Activated CD4-positive, alpha-beta memory T cell treated with anti-CD3 and anti-CD28 coated beads, Interleukin-2, amount 10 ng/mL, durations not matched to agents 7 days and 5 days (primary cell): ENCODE results near the gene PRTN3. TPM values are rescaled to one million over a fixed set of nuclear protein-coding genes. Genes with fewer than 3 reads are reported as not detected.

Experiments
- CTCF ChIA-PET: fragments of 350-600 bp; sonication (Branson Sonifier 250); formaldehyde crosslinking; loops from one replicate; lab custom pipeline; 2021; ENCODE audit warnings: antibody characterized with exemption, inconsistent platforms; lab: Charles Lee
- POLR2A ChIA-PET: fragments of 350-600 bp; sonication (Branson Sonifier 250); formaldehyde crosslinking; loops from one replicate; lab custom pipeline; 2021; ENCODE audit warnings: antibody characterized with exemption; lab: Charles Lee
- DNase-seq: peaks from one replicate; pipeline ENCODE4 v3.0.0-alpha.2; 2020
- H3K27ac Mint-ChIP-seq: one replicate; pipeline ENCODE4 v1.8.0; 2021; ENCODE audit warnings: mild to moderate bottlenecking, mixed read lengths
- H3K27me3 Mint-ChIP-seq: one replicate; pipeline ENCODE4 v1.8.0; 2021; ENCODE audit warnings: mixed read lengths
- H3K36me3 Mint-ChIP-seq: one replicate; pipeline ENCODE4 v1.8.0; 2021; ENCODE audit warnings: low read depth, mixed read lengths
- H3K4me1 Mint-ChIP-seq: one replicate; pipeline ENCODE4 v1.8.0; 2021; ENCODE audit warnings: mixed read lengths
- H3K4me3 Mint-ChIP-seq: one replicate; pipeline ENCODE4 v1.8.0; 2021; ENCODE audit warnings: mild to moderate bottlenecking, mixed read lengths
- H3K9me3 Mint-ChIP-seq: one replicate; pipeline ENCODE4 v1.8.0; 2021; ENCODE audit warnings: mixed read lengths
- total RNA-seq, 2 experiments: library from RNA; stranded (reverse); gene quantifications; one replicate each; pipeline ENCODE4 v1.2.3, GENCODE V29; 2021

The PRTN3 gene
- total RNA-seq, 2 experiments from 2014 or later = not detected

DNA sequence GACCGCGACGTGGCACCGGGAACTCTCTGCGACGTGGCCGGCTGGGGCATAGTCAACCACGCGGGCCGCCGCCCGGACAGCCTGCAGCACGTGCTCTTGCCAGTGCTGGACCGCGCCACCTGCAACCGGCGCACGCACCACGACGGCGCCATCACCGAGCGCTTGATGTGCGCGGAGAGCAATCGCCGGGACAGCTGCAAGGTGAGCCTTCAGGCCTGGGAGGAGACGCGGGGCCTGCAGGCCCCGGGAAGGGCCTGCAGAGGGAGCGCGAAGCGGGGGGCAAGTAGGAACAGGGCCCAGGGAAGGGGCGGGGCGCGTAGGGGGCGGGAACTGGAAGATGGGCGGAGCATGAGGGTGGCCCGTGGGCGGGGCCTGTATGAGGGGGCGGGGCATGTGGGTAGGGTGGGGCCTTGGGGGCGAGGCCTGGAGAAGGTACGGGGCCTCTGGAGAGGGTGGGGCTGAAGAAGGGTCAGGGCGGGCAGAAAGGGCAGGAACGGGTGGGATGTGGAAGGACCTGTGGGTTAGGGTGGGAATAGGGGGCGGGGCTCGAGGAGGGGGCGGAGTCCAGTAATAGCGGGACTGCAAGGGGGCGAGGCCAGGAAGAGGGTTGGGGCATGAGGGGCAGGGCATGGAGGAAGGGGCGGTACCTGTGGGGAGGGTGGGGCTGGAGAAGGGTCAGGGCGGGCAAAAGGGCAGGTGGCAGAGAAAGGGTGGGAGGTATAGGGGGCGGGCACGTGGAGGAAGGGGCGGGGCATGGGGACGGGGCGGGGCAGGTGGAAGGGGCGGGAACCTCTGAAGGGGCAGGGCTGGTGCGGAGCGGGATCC is 21.2 kb downstream of the PRTN3 start:
- Mint-ChIP-seq H3K4me3 (no peak overlapping the region), H3K36me3 (no peaks in the 10 kb centered on the region), H3K9me3 (no peaks in the 10 kb centered on the region), H3K27ac (peak overlapping the region; percentile 55), H3K4me1 (peaks cover 25% of the 10 kb centered on the region), H3K27me3 (peaks cover 12% of the 10 kb centered on the region)
- POLR2A ChIA-PET = interaction anchor here (1.9 to 3.5 kb wide), 3 partner anchors 47 to 407 kb away, joined by 6 to 17 read pairs (median 15); partner anchors contain the start of gene CIRBP
- peak; percentile 78 for DNase-seq
- CTCF ChIA-PET = interaction anchor here (0.6 to 2.8 kb wide), 5 partner anchors 46 to 382 kb away, joined by 3 to 35 read pairs (median 6); partner anchors contain the start of genes KISS1R and R3HDM4

DNA sequence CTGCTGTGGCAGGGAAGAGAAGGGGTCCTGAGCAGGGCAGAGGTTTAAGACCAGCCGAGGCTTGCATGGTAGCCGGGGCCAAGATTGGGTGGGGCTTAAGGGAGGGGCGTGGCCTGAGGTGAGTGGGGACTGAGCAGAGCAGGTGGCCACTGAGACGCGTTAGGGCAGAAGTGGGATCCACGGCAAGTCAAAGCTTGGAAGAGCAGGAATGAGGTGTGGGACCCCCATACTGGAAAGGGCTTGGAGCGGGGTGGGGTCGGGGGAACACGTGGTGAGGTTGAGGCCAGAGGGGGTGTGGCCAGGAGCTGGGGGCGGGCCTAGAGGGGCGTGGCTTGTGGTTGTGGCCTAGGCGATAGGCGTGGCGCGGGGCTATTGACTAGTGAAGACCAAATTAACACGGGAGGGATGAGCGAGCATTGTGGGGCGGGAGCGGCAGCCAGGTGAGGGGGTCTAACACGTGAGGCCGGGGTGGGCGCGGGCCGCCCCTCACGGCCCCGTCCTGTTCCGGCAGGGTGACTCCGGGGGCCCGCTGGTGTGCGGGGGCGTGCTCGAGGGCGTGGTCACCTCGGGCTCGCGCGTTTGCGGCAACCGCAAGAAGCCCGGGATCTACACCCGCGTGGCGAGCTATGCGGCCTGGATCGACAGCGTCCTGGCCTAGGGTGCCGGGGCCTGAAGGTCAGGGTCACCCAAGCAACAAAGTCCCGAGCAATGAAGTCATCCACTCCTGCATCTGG is 21.9 kb downstream of the PRTN3 start:
- CTCF ChIA-PET = interaction anchor here (0.7 to 2.8 kb wide), 13 partner anchors 30 to 381 kb away, joined by 3 to 37 read pairs (median 8); partner anchors contain the start of genes KISS1R, MED16, R3HDM4 and RNU6-9

GRCh38 chr19:863315-863620 is 22.5 kb downstream of the PRTN3 start:
- Mint-ChIP-seq H3K36me3 (peaks cover 7% of the 10 kb centered on the region), H3K4me3 (peak overlapping the region; percentile 68), H3K27me3 (peaks cover 10% of the 10 kb centered on the region), H3K9me3 (no peaks in the 10 kb centered on the region), H3K4me1 (peaks cover 20% of the 10 kb centered on the region), H3K27ac (peak overlapping the region; percentile 79)
- no peak for DNase-seq
- POLR2A ChIA-PET = interaction anchor here (0.6 to 3.5 kb wide), 11 partner anchors 8 to 406 kb away, joined by 3 to 17 read pairs (median 6); partner anchors contain the start of genes CIRBP, MED16, RNU6-9 and WDR18
- CTCF ChIA-PET = interaction anchor here (0.7 to 2.8 kb wide), 23 partner anchors 9 to 381 kb away, joined by 3 to 37 read pairs (median 4); partner anchors contain the start of genes FSTL3, KISS1R, MED16 and R3HDM4

More for the DNA sequence above, 21.9 kb downstream of the PRTN3 start:
- POLR2A ChIA-PET = interaction anchor here (1.0 to 3.5 kb wide), 7 partner anchors 31 to 406 kb away, joined by 3 to 17 read pairs (median 8); partner anchors contain the start of genes CIRBP, MED16, RNU6-9 and WDR18
- peak overlapping the region; percentile 68 for H3K4me3 Mint-ChIP-seq
- peak overlapping the region; percentile 79 for H3K27ac Mint-ChIP-seq
- H3K27me3 Mint-ChIP-seq = peaks cover 10% of the 10 kb centered on the region
- H3K9me3 Mint-ChIP-seq = no peaks in the 10 kb centered on the region
- H3K4me1 Mint-ChIP-seq = peaks cover 21% of the 10 kb centered on the region
- H3K36me3 Mint-ChIP-seq = peaks cover 5% of the 10 kb centered on the region
- DNase-seq = peak; percentile 86

DNA sequence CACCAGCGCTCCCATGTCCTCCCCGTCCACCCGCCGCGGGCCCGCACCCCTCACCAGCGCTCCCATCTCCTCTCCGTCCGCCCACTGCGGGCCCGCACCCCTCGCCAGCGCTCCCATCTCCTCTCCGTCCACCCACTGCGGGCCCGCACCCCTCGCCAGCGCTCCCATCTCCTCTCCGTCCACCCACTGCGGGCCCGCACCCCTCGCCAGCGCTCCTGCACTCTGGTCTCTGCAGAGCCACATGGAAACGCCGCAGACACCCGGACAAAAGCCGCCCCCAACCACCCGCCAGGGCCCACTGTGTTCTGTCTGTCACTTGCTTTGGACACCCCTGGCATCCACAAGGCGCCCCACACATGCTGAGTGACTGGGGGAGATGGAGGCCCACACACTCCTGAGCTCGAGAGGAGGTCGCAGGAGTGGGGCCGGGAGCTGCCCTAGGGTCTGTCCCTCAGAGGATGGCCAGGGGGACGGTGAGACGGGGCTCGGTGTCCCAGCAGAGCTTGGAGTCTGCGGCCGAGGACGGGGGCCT is 26.0 kb downstream of the PRTN3 start:
- no peaks in the 10 kb centered on the region for H3K27me3 Mint-ChIP-seq
- CTCF ChIA-PET = no interaction called here
- POLR2A ChIA-PET = interaction anchor here (0.6 to 1.1 kb wide), 2 partner anchors 26 to 43 kb away, joined by 3 to 4 read pairs; partner anchors contain the start of genes MED16 and RNU6-9

GRCh38 chr19:867301-867793 is 26.5 kb downstream of the PRTN3 start:
- Mint-ChIP-seq H3K27me3 (no peaks in the 10 kb centered on the region), H3K36me3 (peaks cover 21% of the 10 kb centered on the region), H3K27ac (no peak overlapping the region), H3K4me3 (no peak overlapping the region), H3K9me3 (no peaks in the 10 kb centered on the region), H3K4me1 (peaks cover 24% of the 10 kb centered on the region)
- DNase-seq = no peak
- CTCF ChIA-PET = no interaction called here
- POLR2A ChIA-PET = interaction anchor here (0.6 kb wide), 1 partner anchor 26 kb away, joined by 4 read pairs; the partner anchor contains the start of genes MED16 and RNU6-9

More for the DNA sequence above, 26.0 kb downstream of the PRTN3 start:
- no peak overlapping the region for H3K27ac Mint-ChIP-seq
- peaks cover 21% of the 10 kb centered on the region for H3K36me3 Mint-ChIP-seq
- H3K4me1 Mint-ChIP-seq = peaks cover 19% of the 10 kb centered on the region
- H3K4me3 Mint-ChIP-seq = no peak overlapping the region
- no peaks in the 10 kb centered on the region for H3K9me3 Mint-ChIP-seq
- no peak for DNase-seq

GRCh38 chr19:867855-868457 is 27.2 kb downstream of the PRTN3 start:
- H3K9me3 Mint-ChIP-seq = no peaks in the 10 kb centered on the region
- CTCF ChIA-PET = no interaction called here
- no peak for DNase-seq
- H3K36me3 Mint-ChIP-seq = peaks cover 23% of the 10 kb centered on the region
- H3K27me3 Mint-ChIP-seq = no peaks in the 10 kb centered on the region
- H3K4me1 Mint-ChIP-seq = peaks cover 22% of the 10 kb centered on the region
- POLR2A ChIA-PET = no interaction called here
- H3K4me3 Mint-ChIP-seq = no peak overlapping the region
- H3K27ac Mint-ChIP-seq = no peak overlapping the region

DNA sequence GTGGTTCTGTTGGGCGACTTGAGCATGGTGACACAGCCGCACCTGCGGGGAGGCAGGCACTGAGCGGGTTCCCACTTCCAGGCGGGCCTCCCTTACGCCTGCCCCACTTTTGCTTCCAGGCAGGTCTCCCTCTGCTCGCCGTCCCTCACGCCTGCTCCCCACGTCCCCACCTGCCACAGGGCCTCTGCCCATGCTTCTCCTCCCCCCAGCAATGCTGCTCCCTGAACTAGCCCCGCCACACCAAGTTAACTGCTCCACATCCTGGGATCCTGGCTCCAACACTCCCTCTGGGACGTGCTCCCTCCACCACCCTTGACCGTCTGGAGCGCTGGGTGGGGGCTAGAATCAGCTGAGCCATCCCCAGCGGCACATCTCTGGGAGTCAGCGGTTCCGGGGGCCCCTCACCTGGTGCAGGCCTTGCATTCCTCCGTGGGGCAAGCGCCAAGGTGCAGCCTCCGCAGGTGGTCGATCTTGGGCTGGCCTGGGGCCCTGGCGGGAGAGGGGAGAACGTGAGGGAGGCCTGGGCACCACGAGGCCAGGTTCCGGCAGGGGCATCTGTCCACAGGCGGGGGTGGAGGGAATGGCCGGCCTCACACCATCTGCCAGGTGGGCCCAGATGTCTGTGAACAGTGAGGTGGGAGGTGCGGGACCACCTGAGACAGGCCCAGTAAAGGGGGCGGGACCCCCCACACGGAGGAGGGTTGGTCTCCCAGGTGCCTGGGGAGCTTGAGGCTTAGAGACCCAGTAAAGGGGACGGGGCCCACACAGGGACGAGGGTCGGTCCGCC is 27.9 kb downstream of the PRTN3 start:
- Mint-ChIP-seq H3K27ac (no peak overlapping the region), H3K4me1 (peaks cover 16% of the 10 kb centered on the region), H3K4me3 (no peak overlapping the region), H3K36me3 (peaks cover 23% of the 10 kb centered on the region), H3K9me3 (no peaks in the 10 kb centered on the region), H3K27me3 (no peaks in the 10 kb centered on the region)
- ChIA-PET CTCF (no interaction called here), POLR2A (no interaction called here)
- DNase-seq = no peak

GRCh38 chr19:869245-870177 is 28.7 kb downstream of the PRTN3 start:
- Mint-ChIP-seq H3K36me3 (peaks cover 23% of the 10 kb centered on the region), H3K4me1 (peaks cover 13% of the 10 kb centered on the region), H3K27ac (no peak overlapping the region), H3K9me3 (no peaks in the 10 kb centered on the region), H3K4me3 (no peak overlapping the region), H3K27me3 (no peaks in the 10 kb centered on the region)
- no peak for DNase-seq
- POLR2A ChIA-PET = no interaction called here
- CTCF ChIA-PET = no interaction called here

DNA sequence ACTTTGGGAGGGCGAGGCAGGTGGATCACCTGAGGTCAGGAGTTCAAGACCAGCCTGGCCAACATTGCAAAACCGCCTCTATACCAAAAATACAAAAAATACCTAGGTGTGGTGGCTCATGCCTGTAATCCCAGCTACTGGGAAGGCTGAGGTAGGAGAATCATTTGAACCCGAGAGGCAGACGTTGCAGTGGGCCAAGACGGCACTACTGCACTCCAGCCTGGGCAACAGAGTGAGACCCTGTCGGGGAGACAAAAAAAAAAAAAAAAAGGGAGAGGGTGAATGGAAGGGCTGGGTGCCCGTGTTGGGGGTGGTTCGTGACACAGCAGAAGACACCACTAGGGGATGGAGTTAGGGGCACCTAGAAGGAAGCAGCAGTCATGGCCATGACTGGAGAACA is 29.5 kb downstream of the PRTN3 start:
- POLR2A ChIA-PET = no interaction called here
- CTCF ChIA-PET = no interaction called here
- no peak overlapping the region for H3K4me3 Mint-ChIP-seq

GRCh38 chr19:870963-871401 is 30.2 kb downstream of the PRTN3 start:
- Mint-ChIP-seq H3K27me3 (no peaks in the 10 kb centered on the region), H3K4me3 (no peak overlapping the region), H3K27ac (no peak overlapping the region), H3K9me3 (no peaks in the 10 kb centered on the region), H3K4me1 (peaks cover 11% of the 10 kb centered on the region), H3K36me3 (peaks cover 23% of the 10 kb centered on the region)
- ChIA-PET POLR2A (no interaction called here), CTCF (no interaction called here)
- no peak for DNase-seq

More for the DNA sequence above, 29.5 kb downstream of the PRTN3 start:
- Mint-ChIP-seq H3K27ac (peak overlapping the region; percentile 6), H3K4me1 (peaks cover 13% of the 10 kb centered on the region), H3K9me3 (no peaks in the 10 kb centered on the region), H3K27me3 (no peaks in the 10 kb centered on the region), H3K36me3 (peaks cover 23% of the 10 kb centered on the region)
- no peak for DNase-seq
